HG03575 (cell line): ENCODE data around the gene PCDHA13.
"Not testable (repeated sequence)": the region's sequence is repeated elsewhere in the genome, so short reads cannot be mapped to it uniquely, and the experiment has no call there.

Experiments used
- ATAC-seq: cut with Tn5 transposase; IDR thresholded peaks from one replicate; pipeline ENCODE4 v1.9.1; 2021; ENCODE audit not compliant: unreplicated experiment, insufficient number of reproducible peaks, low FRiP score; ENCODE audit errors: extremely low read depth

The PCDHA13 gene, protein sequence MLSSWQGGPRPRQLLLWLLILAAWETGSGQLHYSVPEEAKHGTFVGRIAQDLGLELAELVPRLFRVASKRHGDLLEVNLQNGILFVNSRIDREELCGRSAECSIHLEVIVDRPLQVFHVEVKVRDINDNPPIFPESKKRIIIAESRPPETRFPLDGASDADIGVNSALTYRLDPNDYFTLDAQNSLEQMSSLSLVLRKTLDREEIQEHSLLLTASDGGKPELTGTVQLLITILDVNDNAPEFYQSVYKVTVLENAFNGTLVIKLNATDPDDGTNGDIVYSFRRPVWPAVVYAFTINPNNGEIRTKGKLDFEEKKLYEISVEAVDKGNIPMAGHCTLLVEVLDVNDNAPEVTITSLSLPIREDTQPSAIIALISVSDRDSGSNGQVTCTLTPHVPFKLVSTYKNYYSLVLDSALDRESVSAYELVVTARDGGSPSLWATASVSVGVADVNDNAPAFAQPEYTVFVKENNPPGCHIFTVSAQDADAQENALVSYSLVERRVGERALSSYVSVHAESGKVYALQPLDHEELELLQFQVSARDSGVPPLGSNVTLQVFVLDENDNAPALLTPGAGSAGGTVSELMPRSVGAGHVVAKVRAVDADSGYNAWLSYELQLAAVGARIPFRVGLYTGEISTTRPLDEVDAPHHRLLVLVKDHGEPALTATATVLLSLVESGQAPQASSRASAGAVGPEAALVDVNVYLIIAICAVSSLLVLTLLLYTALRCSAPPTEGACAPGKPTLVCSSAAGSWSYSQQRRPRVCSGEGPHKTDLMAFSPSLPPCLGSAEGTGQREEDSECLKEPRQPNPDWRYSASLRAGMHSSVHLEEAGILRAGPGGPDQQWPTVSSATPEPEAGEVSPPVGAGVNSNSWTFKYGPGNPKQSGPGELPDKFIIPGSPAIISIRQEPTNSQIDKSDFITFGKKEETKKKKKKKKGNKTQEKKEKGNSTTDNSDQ

GRCh38 chr5:140881889-140882590 is at the start of gene PCDHA13:
Gene PCDHA13, plus strand, starts transcription at chr5:140882124. Its CDS starts 145 bp downstream, at chr5:140882269.
- no peak for ATAC-seq

- no peak for ATAC-seq
Observed at GRCh38 chr5:140833993-140834392, 47.9 kb upstream of the PCDHA13 start, which contains the start of gene PCDHA7. Gene PCDHA7, plus strand, starts transcription at chr5:140834269. Its CDS starts 115 bp downstream, at chr5:140834384.

DNA sequence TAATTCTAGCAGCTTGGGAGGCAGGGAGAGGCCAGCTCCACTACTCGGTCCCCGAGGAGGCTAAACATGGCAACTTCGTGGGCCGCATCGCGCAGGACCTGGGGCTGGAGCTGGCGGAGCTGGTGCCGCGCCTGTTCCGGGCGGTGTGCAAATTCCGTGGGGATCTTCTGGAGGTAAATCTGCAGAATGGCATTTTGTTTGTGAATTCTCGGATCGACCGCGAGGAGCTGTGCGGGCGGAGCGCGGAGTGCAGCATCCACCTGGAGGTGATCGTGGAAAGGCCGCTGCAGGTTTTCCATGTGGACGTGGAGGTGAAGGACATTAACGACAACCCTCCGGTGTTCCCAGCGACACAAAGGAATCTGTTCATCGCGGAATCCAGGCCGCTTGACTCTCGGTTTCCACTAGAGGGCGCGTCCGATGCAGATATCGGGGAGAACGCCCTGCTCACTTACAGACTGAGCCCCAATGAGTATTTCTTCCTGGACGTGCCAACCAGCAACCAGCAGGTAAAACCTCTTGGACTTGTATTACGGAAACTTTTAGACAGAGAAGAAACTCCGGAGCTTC is 47.4 kb upstream of the PCDHA13 start:
- not testable (repeated sequence) for ATAC-seq

DNA sequence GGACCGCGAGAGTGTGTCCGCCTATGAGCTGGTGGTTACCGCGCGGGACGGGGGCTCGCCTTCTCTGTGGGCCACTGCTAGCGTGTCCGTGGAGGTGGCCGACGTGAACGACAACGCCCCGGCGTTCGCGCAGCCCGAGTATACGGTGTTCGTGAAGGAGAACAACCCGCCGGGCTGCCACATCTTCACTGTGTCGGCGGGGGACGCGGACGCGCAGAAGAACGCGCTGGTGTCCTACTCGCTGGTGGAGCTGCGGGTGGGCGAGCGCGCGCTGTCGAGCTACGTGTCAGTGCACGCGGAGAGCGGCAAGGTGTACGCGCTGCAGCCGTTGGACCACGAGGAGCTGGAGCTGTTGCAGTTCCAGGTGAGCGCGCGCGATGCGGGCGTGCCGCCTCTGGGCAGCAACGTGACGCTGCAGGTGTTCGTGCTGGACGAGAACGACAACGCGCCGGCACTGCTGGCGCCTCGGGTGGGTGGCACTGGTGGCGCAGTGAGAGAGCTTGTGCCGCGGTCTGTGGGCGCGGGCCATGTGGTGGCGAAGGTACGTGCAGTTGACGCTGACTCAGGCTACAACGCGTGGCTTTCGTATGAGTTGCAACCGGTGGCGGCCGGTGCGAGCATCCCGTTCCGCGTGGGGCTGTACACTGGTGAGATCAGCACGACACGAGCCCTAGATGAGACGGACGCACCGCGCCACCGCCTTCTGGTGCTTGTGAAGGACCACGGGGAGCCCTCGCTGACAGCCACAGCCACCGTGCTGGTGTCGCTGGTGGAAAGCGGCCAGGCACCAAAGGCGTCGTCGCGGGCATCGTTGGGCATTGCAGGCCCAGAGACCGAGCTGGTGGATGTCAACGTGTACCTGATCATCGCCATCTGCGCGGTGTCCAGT is 46.1 kb upstream of the PCDHA13 start:
- ATAC-seq = no peak

GRCh38 chr5:140840978-140841962 is 40.7 kb upstream of the PCDHA13 start, which contains the start of gene PCDHA8:
Gene PCDHA8, plus strand, starts transcription at chr5:140841187. Its CDS starts 135 bp downstream, at chr5:140841322.
- ATAC-seq = no peak

DNA sequence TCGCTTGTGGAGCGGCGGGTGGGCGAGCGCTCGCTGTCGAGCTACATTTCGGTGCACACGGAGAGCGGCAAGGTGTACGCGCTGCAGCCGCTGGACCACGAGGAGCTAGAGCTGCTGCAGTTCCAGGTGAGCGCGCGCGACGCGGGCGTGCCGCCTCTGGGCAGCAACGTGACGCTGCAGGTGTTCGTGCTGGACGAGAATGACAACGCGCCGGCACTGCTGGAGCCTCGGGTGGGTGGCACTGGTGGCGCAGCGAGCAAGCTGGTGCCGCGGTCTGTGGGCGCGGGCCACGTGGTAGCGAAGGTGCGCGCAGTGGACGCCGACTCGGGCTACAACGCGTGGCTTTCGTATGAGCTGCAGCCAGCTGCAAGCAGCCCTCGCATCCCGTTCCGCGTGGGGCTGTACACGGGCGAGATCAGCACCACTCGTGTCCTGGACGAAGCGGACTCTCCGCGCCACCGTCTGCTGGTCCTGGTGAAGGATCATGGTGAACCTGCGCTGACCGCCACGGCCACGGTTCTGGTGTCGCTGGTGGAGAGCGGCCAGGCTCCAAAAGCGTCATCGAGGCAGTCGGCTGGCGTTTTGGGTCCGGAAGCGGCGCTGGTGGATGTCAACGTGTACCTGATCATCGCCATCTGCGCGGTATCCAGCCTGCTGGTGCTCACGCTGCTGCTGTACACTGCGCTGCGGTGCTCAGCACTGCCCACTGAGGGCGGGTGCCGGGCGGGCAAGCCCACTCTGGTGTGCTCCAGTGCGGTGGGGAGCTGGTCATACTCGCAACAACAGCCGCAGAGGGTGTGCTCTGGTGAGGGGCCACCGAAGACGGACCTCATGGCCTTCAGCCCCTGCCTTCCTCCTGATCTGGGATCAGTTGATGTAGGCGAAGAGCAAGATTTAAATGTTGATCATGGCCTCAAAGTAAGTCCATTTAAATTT is 38.9 kb upstream of the PCDHA13 start:
- ATAC-seq = no peak

- not testable (repeated sequence) for ATAC-seq
Observed at GRCh38 chr5:140848139-140849102, 33.5 kb upstream of the PCDHA13 start, which contains the start of gene PCDHA9. Gene PCDHA9, plus strand, starts transcription at chr5:140848382. Its CDS starts 114 bp downstream, at chr5:140848496.

- ATAC-seq = not testable (repeated sequence)
Observed at GRCh38 chr5:140849831-140850634, 31.9 kb upstream of the PCDHA13 start.

GRCh38 chr5:140855772-140856674 is 25.9 kb upstream of the PCDHA13 start, which contains the start of gene PCDHA10:
Gene PCDHA10, plus strand, starts transcription at chr5:140855897. Its CDS starts 152 bp downstream, at chr5:140856049.
- ATAC-seq = no peak

- no peak for ATAC-seq
Observed at GRCh38 chr5:140857177-140857986, 24.5 kb upstream of the PCDHA13 start.

DNA sequence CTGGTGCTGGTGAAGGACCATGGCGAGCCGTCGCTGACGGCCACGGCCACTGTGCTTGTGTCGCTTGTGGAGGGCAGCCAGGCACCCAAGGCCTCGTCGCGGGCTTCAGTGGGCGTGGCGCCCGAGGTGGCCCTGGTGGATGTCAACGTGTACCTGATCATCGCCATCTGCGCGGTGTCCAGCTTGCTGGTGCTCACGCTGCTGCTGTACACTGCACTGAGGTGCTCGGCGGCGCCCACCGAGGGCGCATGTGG is 24.0 kb upstream of the PCDHA13 start:
- ATAC-seq = no peak
